Thymus (tissue), 11 donors: ENCODE data around the gene SMPD2. TPM values are rescaled to one million over a fixed set of nuclear protein-coding genes. Genes with fewer than 3 reads are reported as not detected.
"Not testable (repeated sequence)": the region's sequence is repeated elsewhere in the genome, so short reads cannot be mapped to it uniquely, and the experiment has no call there.

Experiments used
- DNase-seq, 9 donors: peaks; one replicate each; pipeline ENCODE4 v3.0.0-alpha.2; 2013; ENCODE audit warnings: low spot score in 9 of 9, low read depth in 6 of 9, missing footprints in 1 of 9
- H3K27ac ChIP-seq, 2 donors: one replicate each; pipeline ENCODE4 v1.5.1; 2013; ENCODE audit warnings: control low read depth in 1 of 2, low read depth in 1 of 2, low read length in 1 of 2, mild to moderate bottlenecking in 1 of 2, moderate library complexity in 1 of 2
- H3K27me3 ChIP-seq, 2 donors: one replicate each; pipeline ENCODE4 v1.5.1; 2013; ENCODE audit warnings: low read length in 1 of 2; ENCODE audit not compliant: control insufficient read depth in 2 of 2, insufficient read depth in 1 of 2
- H3K36me3 ChIP-seq, 2 donors: one replicate each; pipeline ENCODE4 v1.5.1; 2013; ENCODE audit warnings: low read length in 1 of 2, mild to moderate bottlenecking in 1 of 2, moderate library complexity in 1 of 2; ENCODE audit not compliant: control insufficient read depth in 2 of 2, insufficient read depth in 2 of 2
- H3K4me1 ChIP-seq, 2 donors: one replicate each; pipeline ENCODE4 v1.5.1; 2013; ENCODE audit warnings: low read length in 2 of 2; ENCODE audit not compliant: control insufficient read depth in 2 of 2, insufficient read depth in 2 of 2
- H3K4me3 ChIP-seq, 2 donors: one replicate each; pipeline ENCODE4 v1.5.1; 2013; ENCODE audit warnings: low read length in 2 of 2, control low read depth in 1 of 2, mild to moderate bottlenecking in 1 of 2
- H3K9me3 ChIP-seq, 2 donors: one replicate each; pipeline ENCODE4 v1.5.1; 2013; ENCODE audit warnings: low read length in 1 of 2, mild to moderate bottlenecking in 1 of 2; ENCODE audit not compliant: control insufficient read depth in 2 of 2, insufficient read depth in 1 of 2
- WGBS: extraction: QIAGEN DNeasy Blood & Tissue Kit; methylation state at CpG from one replicate; pipeline ENCODE4 v1.1.7; 2013; 5-methylcytosine and 5-hydroxymethylcytosine counted together
- polyA plus RNA-seq: library from polyadenylated mRNA; stranded (reverse); fragments of 200-250 nt; gene quantifications from one replicate; pipeline ENCODE4 v1.2.3, GENCODE V29; 2013
- total RNA-seq: library from RNA; stranded (reverse); fragments of 120-200 nt; gene quantifications from one replicate; pipeline ENCODE4 v1.2.4, GENCODE V29; 2013
- donor health status: healthy.

Gene SMPD2
- total and polyA plus RNA-seq, 2 donors: 14.6 to 18.8 TPM

GRCh38 chr6:109455437-109456110 lies 15.1 kb downstream of the SMPD2 start, which contains the start of gene MICAL1:
Gene MICAL1 (minus strand): TSS chr6:109455772. CDS start chr6:109454196, 1,576 bp downstream.
- DNase-seq: peak in 7 of 9 donors; percentile 30 to 79 (median 56)
- under 1% methylated on average over 70 of the region's 70 CpGs for WGBS
- H3K27me3 ChIP-seq: peaks cover 0 to 5% of the 10 kb centered on the region in 2 donors
- H3K36me3 ChIP-seq: peaks cover 8 to 13% of the 10 kb centered on the region in 2 donors
- H3K4me1 ChIP-seq: peaks cover 19 to 54% of the 10 kb centered on the region in 2 donors
- peak within 1 kb of the TSS; percentile 88 to 93 for H3K27ac ChIP-seq
- H3K4me3 ChIP-seq: peak within 1 kb of the TSS; percentile 85 to 91
- no peaks in the 10 kb centered on the region for H3K9me3 ChIP-seq

- H3K4me3 ChIP-seq: peak overlapping the region; percentile 85 to 91
- peaks cover 0 to 5% of the 10 kb centered on the region in 2 donors for H3K27me3 ChIP-seq
- peaks cover 19 to 53% of the 10 kb centered on the region in 2 donors for H3K4me1 ChIP-seq
- no peaks in the 10 kb centered on the region for H3K9me3 ChIP-seq
- H3K27ac ChIP-seq: peak overlapping the region in 1 of 2 donors; percentile 62
- DNase-seq: no peak
- WGBS: 25% methylated on average over 38 of the region's 38 CpGs
- H3K36me3 ChIP-seq: peaks cover 8 to 11% of the 10 kb centered on the region in 2 donors
Observed at GRCh38 chr6:109456111-109456583, 15.6 kb downstream of the SMPD2 start.

- peaks cover 19 to 52% of the 10 kb centered on the region in 2 donors for H3K4me1 ChIP-seq
- H3K4me3 ChIP-seq: peak overlapping the region in 1 of 2 donors; percentile 91
- 90% methylated on average over 16 of the region's 16 CpGs for WGBS
- peaks cover 0 to 5% of the 10 kb centered on the region in 2 donors for H3K27me3 ChIP-seq
- peak overlapping the region in 1 of 2 donors; percentile 47 for H3K27ac ChIP-seq
- DNase-seq: no peak
- H3K9me3 ChIP-seq: no peaks in the 10 kb centered on the region
- peaks cover 4 to 10% of the 10 kb centered on the region in 2 donors for H3K36me3 ChIP-seq
Observed at GRCh38 chr6:109456710-109457561, 16.4 kb downstream of the SMPD2 start.

- peaks cover 0 to 5% of the 10 kb centered on the region in 2 donors for H3K27me3 ChIP-seq
- 96% methylated on average over 6 of the region's 6 CpGs for WGBS
- peaks cover 4 to 12% of the 10 kb centered on the region in 2 donors for H3K36me3 ChIP-seq
- DNase-seq: no peak
- H3K4me1 ChIP-seq: peaks cover 19 to 47% of the 10 kb centered on the region in 2 donors
- H3K27ac ChIP-seq: peak overlapping the region in 1 of 2 donors; percentile 31
- no peak overlapping the region for H3K4me3 ChIP-seq
- no peaks in the 10 kb centered on the region for H3K9me3 ChIP-seq
Observed at GRCh38 chr6:109457562-109457996, 17.1 kb downstream of the SMPD2 start.

GRCh38 chr6:109458774-109459531 lies 18.4 kb downstream of the SMPD2 start:
- Histone ChIP-seq H3K9me3 (no peaks in the 10 kb centered on the region), H3K27ac (peak overlapping the region; percentile 22 to 58), H3K4me3 (no peak overlapping the region), H3K36me3 (peaks cover 0 to 19% of the 10 kb centered on the region in 2 donors), H3K4me1 (peaks cover 15 to 38% of the 10 kb centered on the region in 2 donors), H3K27me3 (peaks cover 0 to 5% of the 10 kb centered on the region in 2 donors)
- 4% methylated on average over 5 of the region's 5 CpGs for WGBS
- peak in 2 of 9 donors; percentile 40 to 61 for DNase-seq

GRCh38 chr6:109460161-109460829 lies 19.8 kb downstream of the SMPD2 start:
- Histone ChIP-seq H3K4me3 (no peak overlapping the region), H3K36me3 (peaks cover 0 to 25% of the 10 kb centered on the region in 2 donors), H3K27ac (no peak overlapping the region), H3K27me3 (peaks cover 0 to 5% of the 10 kb centered on the region in 2 donors), H3K4me1 (peaks cover 9 to 25% of the 10 kb centered on the region in 2 donors), H3K9me3 (no peaks in the 10 kb centered on the region)
- WGBS: 95% methylated on average over 3 of the region's 3 CpGs
- no peak for DNase-seq

GRCh38 chr6:109461205-109461604 lies 20.7 kb downstream of the SMPD2 start:
- WGBS: 98% methylated on average over 1 of the region's 1 CpG
- H3K27ac ChIP-seq, H3K4me3 ChIP-seq, H3K27me3 ChIP-seq, DNase-seq, H3K9me3 ChIP-seq: not testable (repeated sequence)
- Histone ChIP-seq H3K4me1 (peaks cover 5 to 21% of the 10 kb centered on the region in 2 donors), H3K36me3 (peaks cover 7 to 34% of the 10 kb centered on the region in 2 donors)
